ENCODE measurements around the gene ALDOC.

DNA sequence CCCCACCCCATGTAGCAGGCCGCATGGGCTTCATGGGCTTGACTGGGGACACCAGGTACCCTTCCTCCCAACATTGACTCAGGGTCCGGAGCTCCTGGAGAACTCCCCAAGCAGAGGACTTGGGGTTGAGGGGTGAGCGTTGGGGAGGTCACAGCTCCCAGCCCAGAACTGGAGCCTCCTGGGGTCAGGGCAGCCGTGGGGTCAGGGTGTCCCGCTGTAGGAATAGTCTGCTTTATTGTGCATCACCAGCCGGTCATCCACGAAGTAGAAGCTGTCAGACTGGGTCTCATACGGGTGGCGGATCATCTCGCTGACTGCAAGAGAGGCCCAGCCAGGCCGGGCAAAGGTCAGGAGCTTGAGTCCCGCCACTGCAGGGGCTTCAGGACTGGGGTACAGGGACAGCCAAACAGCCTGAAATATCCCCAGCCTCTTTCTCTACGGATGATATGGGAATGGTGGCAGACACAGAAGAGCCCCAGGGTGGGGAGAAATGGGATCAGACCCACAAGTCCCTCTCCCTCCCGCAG lies 29.5 kb downstream of the ALDOC start:
- TF ChIP-seq, protein P1, sequence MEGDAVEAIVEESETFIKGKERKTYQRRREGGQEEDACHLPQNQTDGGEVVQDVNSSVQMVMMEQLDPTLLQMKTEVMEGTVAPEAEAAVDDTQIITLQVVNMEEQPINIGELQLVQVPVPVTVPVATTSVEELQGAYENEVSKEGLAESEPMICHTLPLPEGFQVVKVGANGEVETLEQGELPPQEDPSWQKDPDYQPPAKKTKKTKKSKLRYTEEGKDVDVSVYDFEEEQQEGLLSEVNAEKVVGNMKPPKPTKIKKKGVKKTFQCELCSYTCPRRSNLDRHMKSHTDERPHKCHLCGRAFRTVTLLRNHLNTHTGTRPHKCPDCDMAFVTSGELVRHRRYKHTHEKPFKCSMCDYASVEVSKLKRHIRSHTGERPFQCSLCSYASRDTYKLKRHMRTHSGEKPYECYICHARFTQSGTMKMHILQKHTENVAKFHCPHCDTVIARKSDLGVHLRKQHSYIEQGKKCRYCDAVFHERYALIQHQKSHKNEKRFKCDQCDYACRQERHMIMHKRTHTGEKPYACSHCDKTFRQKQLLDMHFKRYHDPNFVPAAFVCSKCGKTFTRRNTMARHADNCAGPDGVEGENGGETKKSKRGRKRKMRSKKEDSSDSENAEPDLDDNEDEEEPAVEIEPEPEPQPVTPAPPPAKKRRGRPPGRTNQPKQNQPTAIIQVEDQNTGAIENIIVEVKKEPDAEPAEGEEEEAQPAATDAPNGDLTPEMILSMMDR (conservative IDR thresholded peaks at IDR 0.05; ENCODE audit: low read length) = no peak
- TF ChIP-seq EZH2phosphoT487 (IDR thresholded peaks at IDR 0.05; ENCODE audit: borderline replicate concordance) = no peak

All from Loucy (cell line).